Fibroblast of gingiva (primary cell): ENCODE data around the gene ASTN2.
A peak's percentile ranks its signal among the peaks of the same experiment; 100 is the strongest.

Source experiments
- DNase-seq: peaks from one replicate; pipeline ENCODE4 v3.0.0-alpha.2; 2011; ENCODE audit warnings: low read depth

The ASTN2 gene

GRCh38 chr9:116661037-116661954 lies 753.6 kb downstream of the ASTN2 start:
- peak; percentile 84 for DNase-seq

GRCh38 chr9:116658265-116658664 lies 756.6 kb downstream of the ASTN2 start:
- no peak for DNase-seq

GRCh38 chr9:116656977-116657376 lies 757.9 kb downstream of the ASTN2 start:
- DNase-seq = peak; percentile 69

- no peak for DNase-seq
Observed at GRCh38 chr9:116656501-116656971, 758.3 kb downstream of the ASTN2 start.

- DNase-seq = no peak
Observed at GRCh38 chr9:116654059-116654355, 760.9 kb downstream of the ASTN2 start.

- no peak for DNase-seq
Observed at GRCh38 chr9:116653348-116654058, 761.4 kb downstream of the ASTN2 start.

- peak; percentile 90 for DNase-seq
Observed at GRCh38 chr9:116647515-116647809, 767.4 kb downstream of the ASTN2 start.

- DNase-seq = peak; percentile 15
Observed at GRCh38 chr9:116646661-116647514, 768.0 kb downstream of the ASTN2 start.

- DNase-seq = peak; percentile 85
Observed at GRCh38 chr9:116644091-116644688, 770.7 kb downstream of the ASTN2 start.

- DNase-seq = peak; percentile 74
Observed at GRCh38 chr9:116643691-116644090, 771.2 kb downstream of the ASTN2 start.

GRCh38 chr9:116641292-116642059 lies 773.4 kb downstream of the ASTN2 start:
- peak; percentile 52 for DNase-seq

GRCh38 chr9:116639251-116639741 lies 775.6 kb downstream of the ASTN2 start:
- no peak for DNase-seq

GRCh38 chr9:116635908-116636307 lies 778.9 kb downstream of the ASTN2 start:
- no peak for DNase-seq

GRCh38 chr9:116632990-116633838 lies 781.6 kb downstream of the ASTN2 start:
- peak; percentile 47 for DNase-seq

GRCh38 chr9:116629634-116630033 lies 785.2 kb downstream of the ASTN2 start:
- no peak for DNase-seq

- no peak for DNase-seq
Observed at GRCh38 chr9:116628716-116629115, 786.1 kb downstream of the ASTN2 start.

GRCh38 chr9:116627433-116627832 lies 787.4 kb downstream of the ASTN2 start:
- no peak for DNase-seq

GRCh38 chr9:116626762-116627161 lies 788.1 kb downstream of the ASTN2 start:
- DNase-seq = no peak

GRCh38 chr9:116623715-116624114 lies 791.1 kb downstream of the ASTN2 start:
- no peak for DNase-seq

GRCh38 chr9:116617389-116617788 lies 797.5 kb downstream of the ASTN2 start:
- DNase-seq = no peak
